ENCODE results near the gene CHRNG.

CHRNG gene

GRCh38 chr2:232504438-232504837 is 35.1 kb upstream of the CHRNG start:
- DNase-seq (ENCODE audit: low read depth in 1 of 2, low spot score in 1 of 2): no peak

GRCh38 chr2:232505856-232506255 is 33.6 kb upstream of the CHRNG start:
- no peak for DNase-seq (ENCODE audit: low read depth in 1 of 2, low spot score in 1 of 2)

GRCh38 chr2:232506709-232507108 is 32.8 kb upstream of the CHRNG start:
- no peak for DNase-seq (ENCODE audit: low read depth in 1 of 2, low spot score in 1 of 2)

- no peak for DNase-seq (ENCODE audit: low read depth in 1 of 2, low spot score in 1 of 2)
Observed at GRCh38 chr2:232508251-232508650, 31.2 kb upstream of the CHRNG start.

GRCh38 chr2:232511336-232511890 is 28.1 kb upstream of the CHRNG start:
- no peak for DNase-seq (ENCODE audit: low read depth in 1 of 2, low spot score in 1 of 2)

GRCh38 chr2:232512602-232513001 is 26.9 kb upstream of the CHRNG start:
- DNase-seq (ENCODE audit: low read depth in 1 of 2, low spot score in 1 of 2): no peak

GRCh38 chr2:232513353-232513752 is 26.1 kb upstream of the CHRNG start:
- DNase-seq (ENCODE audit: low read depth in 1 of 2, low spot score in 1 of 2): no peak

GRCh38 chr2:232515639-232516038 is 23.9 kb upstream of the CHRNG start:
- DNase-seq (ENCODE audit: low read depth in 1 of 2, low spot score in 1 of 2): no peak

GRCh38 chr2:232516551-232516950 is 22.9 kb upstream of the CHRNG start:
- no peak for DNase-seq (ENCODE audit: low read depth in 1 of 2, low spot score in 1 of 2)

- DNase-seq (ENCODE audit: low read depth in 1 of 2, low spot score in 1 of 2): no peak
Observed at GRCh38 chr2:232518844-232519243, 20.6 kb upstream of the CHRNG start.

GRCh38 chr2:232519581-232520438 is 19.7 kb upstream of the CHRNG start, which contains the start of gene PRSS56:
TSS of gene PRSS56 (plus strand) at chr2:232520388. CDS start at chr2:232520599, 211 bp downstream.
- DNase-seq (ENCODE audit: low read depth in 1 of 2, low spot score in 1 of 2): no peak

GRCh38 chr2:232520489-232520888 is 19.0 kb upstream of the CHRNG start:
- no peak for DNase-seq (ENCODE audit: low read depth in 1 of 2, low spot score in 1 of 2)

GRCh38 chr2:232521098-232521497 is 18.4 kb upstream of the CHRNG start:
- no peak for DNase-seq (ENCODE audit: low read depth in 1 of 2, low spot score in 1 of 2)

GRCh38 chr2:232521959-232522622 is 17.4 kb upstream of the CHRNG start:
- peak; percentile 53 to 61 for DNase-seq (ENCODE audit: low read depth in 1 of 2, low spot score in 1 of 2)

- DNase-seq (ENCODE audit: low read depth in 1 of 2, low spot score in 1 of 2): no peak
Observed at GRCh38 chr2:232522623-232523401, 16.7 kb upstream of the CHRNG start.

- DNase-seq (ENCODE audit: low read depth in 1 of 2, low spot score in 1 of 2): no peak
Observed at GRCh38 chr2:232523402-232523681, 16.1 kb upstream of the CHRNG start.

GRCh38 chr2:232523682-232524597 is 15.6 kb upstream of the CHRNG start:
- DNase-seq (ENCODE audit: low read depth in 1 of 2, low spot score in 1 of 2): no peak

GRCh38 chr2:232524771-232525170 is 14.7 kb upstream of the CHRNG start:
- DNase-seq (ENCODE audit: low read depth in 1 of 2, low spot score in 1 of 2): no peak

- DNase-seq (ENCODE audit: low read depth in 1 of 2, low spot score in 1 of 2): no peak
Observed at GRCh38 chr2:232525199-232525598, 14.3 kb upstream of the CHRNG start.

GRCh38 chr2:232525791-232526371 is 13.6 kb upstream of the CHRNG start, which contains the start of gene CHRND:
TSS of gene CHRND (plus strand) at chr2:232526160. CDS start at chr2:232526216, 56 bp downstream.
- DNase-seq (ENCODE audit: low read depth in 1 of 2, low spot score in 1 of 2): no peak

Measured in activated T-helper 1 cell treated with anti-CD3 and anti-CD28 coated beads, Interleukin-2, amount 50 U/mL, for 16 hours (primary cell).